Upper lobe of left lung (tissue), 6 donors: ENCODE measurements around the gene DPYD. TPM values are rescaled to one million over a fixed set of nuclear protein-coding genes. Genes with fewer than 3 reads are reported as not detected.

Experiments used
- ATAC-seq, 2 donors: fragments of 200-7000 bp; cut with Tn5 transposase; one replicate each; pipeline ENCODE4 v1.9.1; 2022; ENCODE audit warnings: mild to moderate bottlenecking in 2 of 2, moderate library complexity in 2 of 2; ENCODE audit not compliant: low FRiP score in 2 of 2
- DNase-seq, 2 donors: peaks; one replicate each; pipeline ENCODE4 v3.0.0-alpha.2; 2019 to 2020
- H3K27ac ChIP-seq, 4 donors: fragments of 200-600 bp; sonication (generic); one replicate each; pipeline ENCODE4 v1.5.1; 2016 to 2019
- H3K27me3 ChIP-seq, 4 donors: fragments of 200-600 bp; sonication (generic); one replicate each; pipeline ENCODE4 v1.5.1; 2017 to 2019
- H3K36me3 ChIP-seq, 4 donors: fragments of 200-600 bp; sonication (generic); one replicate each; pipeline ENCODE4 v1.5.1; 2016 to 2019
- H3K4me1 ChIP-seq, 4 donors: fragments of 200-600 bp; sonication (generic); one replicate each; pipeline ENCODE4 v1.5.1; 2018 to 2019
- H3K4me3 ChIP-seq, 4 donors: fragments of 200-600 bp; sonication (generic); one replicate each; pipeline ENCODE4 v1.5.1; 2017 to 2019; ENCODE audit warnings: mild to moderate bottlenecking in 2 of 4, moderate library complexity in 1 of 4
- H3K9me3 ChIP-seq, 4 donors: fragments of 200-600 bp; sonication (generic); one replicate each; pipeline ENCODE4 v1.5.1; 2018 to 2019
- EP300 ChIP-seq, 4 donors: sonication (generic); formaldehyde crosslinking; IDR thresholded peaks; one replicate each; pipeline ENCODE4 v1.5.1; 2017; ENCODE audit warnings: antibody characterized with exemption in 4 of 4, control low read depth in 2 of 4
- POLR2A ChIP-seq, 4 donors: fragments of 450-650 bp; IDR thresholded peaks; one replicate each; pipeline ENCODE4 v1.5.1; 2016 to 2017; ENCODE audit warnings: antibody characterized with exemption in 4 of 4, mild to moderate bottlenecking in 2 of 4
- POLR2AphosphoS5 ChIP-seq, 2 donors: sonication (generic); formaldehyde crosslinking; IDR thresholded peaks; one replicate each; pipeline ENCODE4 v1.5.1; 2017; ENCODE audit warnings: antibody characterized with exemption in 2 of 2
- WGBS, 2 donors: methylation state at CpG; one replicate each; pipeline ENCODE4 v1.1.5; 2017 to 2018; 5-methylcytosine and 5-hydroxymethylcytosine counted together
- total RNA-seq, 6 donors: library from RNA; depleted of rRNA in 4 of 6; stranded (reverse); fragments of >200 nt in 4 of 6; gene quantifications; one replicate each; pipeline versions ENCODE4 v1.1.0 to v1.2.1, GENCODE V29; 2016 to 2021
- TF ChIP-seq, protein P1 (sequence below), 6 experiments: fragments of 450-650 bp in 4 of 6; fragments of 200-600 bp in 2 of 6; sonication (generic) in 2 of 6; IDR thresholded peaks; one replicate each; pipeline ENCODE4 v1.5.1; 2016 to 2019; ENCODE audit warnings: antibody characterized with exemption in 6 of 6
- donor health status: DM: no; HTN: no; CAD: no; lungs with moderate emphysema.
- donor health status: DM: no; HTN: yes; CAD: no; lungs with severe emphysema.

DPYD gene
- total RNA-seq, 6 donors from 2014 or later = 60.9 to 106 (median 79.7) TPM

GRCh38 chr1:97097404-97097925, 823.4 kb downstream of the DPYD start:
- Histone ChIP-seq H3K36me3 (peaks cover 0 to 22% (median 8%) of the 10 kb centered on the region in 4 donors), H3K4me1 (peaks cover 0 to 4% (median 0%) of the 10 kb centered on the region in 4 donors), H3K27me3 (no peaks in the 10 kb centered on the region), H3K27ac (no peak overlapping the region), H3K9me3 (no peaks in the 10 kb centered on the region), H3K4me3 (no peak overlapping the region)
- WGBS, 2 donors = 94 to 100% methylated on average over 1 of the region's 1 CpG
- no peak for TF ChIP-seq POLR2AphosphoS5 (IDR thresholded peaks at IDR 0.05)
- TF ChIP-seq POLR2A (IDR thresholded peaks at IDR 0.05) = no peak
- TF ChIP-seq, protein P1, sequence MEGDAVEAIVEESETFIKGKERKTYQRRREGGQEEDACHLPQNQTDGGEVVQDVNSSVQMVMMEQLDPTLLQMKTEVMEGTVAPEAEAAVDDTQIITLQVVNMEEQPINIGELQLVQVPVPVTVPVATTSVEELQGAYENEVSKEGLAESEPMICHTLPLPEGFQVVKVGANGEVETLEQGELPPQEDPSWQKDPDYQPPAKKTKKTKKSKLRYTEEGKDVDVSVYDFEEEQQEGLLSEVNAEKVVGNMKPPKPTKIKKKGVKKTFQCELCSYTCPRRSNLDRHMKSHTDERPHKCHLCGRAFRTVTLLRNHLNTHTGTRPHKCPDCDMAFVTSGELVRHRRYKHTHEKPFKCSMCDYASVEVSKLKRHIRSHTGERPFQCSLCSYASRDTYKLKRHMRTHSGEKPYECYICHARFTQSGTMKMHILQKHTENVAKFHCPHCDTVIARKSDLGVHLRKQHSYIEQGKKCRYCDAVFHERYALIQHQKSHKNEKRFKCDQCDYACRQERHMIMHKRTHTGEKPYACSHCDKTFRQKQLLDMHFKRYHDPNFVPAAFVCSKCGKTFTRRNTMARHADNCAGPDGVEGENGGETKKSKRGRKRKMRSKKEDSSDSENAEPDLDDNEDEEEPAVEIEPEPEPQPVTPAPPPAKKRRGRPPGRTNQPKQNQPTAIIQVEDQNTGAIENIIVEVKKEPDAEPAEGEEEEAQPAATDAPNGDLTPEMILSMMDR (IDR thresholded peaks at IDR 0.05) = no peak
- no peak for TF ChIP-seq EP300 (IDR thresholded peaks at IDR 0.05)
- no peak for DNase-seq
- no peak for ATAC-seq

DNA sequence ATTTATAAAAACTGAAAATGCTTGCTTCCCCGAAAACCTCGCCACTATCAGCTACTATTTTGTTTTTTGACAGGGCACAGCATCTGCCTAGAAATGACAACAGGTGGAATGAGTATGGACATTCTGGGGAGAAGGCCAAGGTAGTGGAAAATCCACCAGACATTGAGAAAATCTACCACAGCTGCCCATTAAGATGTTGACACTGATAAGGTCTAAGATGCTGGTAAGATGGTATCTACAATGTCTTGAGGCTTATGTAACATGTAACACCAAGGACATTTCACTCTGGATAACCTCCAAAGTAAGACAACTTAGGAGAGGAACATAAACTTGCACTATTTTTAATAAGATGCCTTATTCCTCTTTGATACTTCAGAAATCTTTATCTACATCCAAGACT, 825.1 kb downstream of the DPYD start:
- WGBS, 2 donors = 98 to 100% methylated on average over 2 of the region's 2 CpGs
- Histone ChIP-seq H3K27ac (no peak overlapping the region), H3K4me3 (no peak overlapping the region), H3K36me3 (peaks cover 0 to 22% (median 8%) of the 10 kb centered on the region in 4 donors), H3K4me1 (peaks cover 0 to 8% (median 0%) of the 10 kb centered on the region in 4 donors), H3K9me3 (no peaks in the 10 kb centered on the region), H3K27me3 (no peaks in the 10 kb centered on the region)
- TF ChIP-seq, protein P1 (IDR thresholded peaks at IDR 0.05) = no peak
- TF ChIP-seq EP300 (IDR thresholded peaks at IDR 0.05) (no peak), POLR2A (IDR thresholded peaks at IDR 0.05) (no peak), POLR2AphosphoS5 (IDR thresholded peaks at IDR 0.05) (no peak)
- DNase-seq (no peak), ATAC-seq (no peak)

DNA sequence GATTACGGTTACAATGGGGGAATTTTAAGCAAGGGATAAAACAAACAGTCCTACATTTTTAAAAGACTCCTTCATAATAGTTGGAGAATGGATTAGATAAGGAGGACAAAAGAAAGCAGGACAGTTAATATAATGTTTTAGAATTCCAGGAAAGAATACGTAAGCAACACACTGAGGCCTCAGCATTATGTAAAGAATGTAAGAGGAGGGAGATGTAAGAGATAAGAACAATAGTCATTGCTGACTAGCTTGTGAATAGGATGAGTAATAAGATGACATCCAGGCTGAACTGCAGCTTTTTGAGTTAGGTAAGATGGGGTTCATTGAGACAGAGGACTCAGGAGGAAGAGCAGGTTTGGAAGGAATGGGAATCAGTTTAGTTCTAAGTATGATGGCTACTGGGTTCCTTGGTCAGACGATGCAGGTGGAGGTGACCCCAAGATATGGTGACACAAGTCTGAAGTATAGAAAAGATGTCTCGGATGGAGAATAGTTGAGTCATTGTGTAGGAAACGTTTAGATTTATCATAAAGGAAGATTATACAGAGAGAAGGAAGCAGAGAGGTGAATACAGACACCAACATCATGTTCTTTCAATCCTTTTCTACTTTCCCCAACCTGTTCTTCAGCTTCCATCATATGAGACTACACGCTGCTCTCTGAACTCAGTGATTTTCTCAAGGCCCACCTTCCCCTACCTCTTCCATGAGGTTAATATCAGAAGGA, 826.4 kb downstream of the DPYD start:
- Histone ChIP-seq H3K4me3 (no peak overlapping the region), H3K27me3 (no peaks in the 10 kb centered on the region), H3K4me1 (peaks cover 0 to 8% (median 0%) of the 10 kb centered on the region in 4 donors), H3K9me3 (no peaks in the 10 kb centered on the region), H3K36me3 (peaks cover 0 to 22% (median 8%) of the 10 kb centered on the region in 4 donors), H3K27ac (no peak overlapping the region)
- ATAC-seq = no peak
- DNase-seq = no peak
- TF ChIP-seq EP300 (IDR thresholded peaks at IDR 0.05) = no peak
- TF ChIP-seq POLR2AphosphoS5 (IDR thresholded peaks at IDR 0.05) = no peak
- TF ChIP-seq, protein P1 (IDR thresholded peaks at IDR 0.05) = no peak
- no peak for TF ChIP-seq POLR2A (IDR thresholded peaks at IDR 0.05)
- 82 to 84% methylated on average over 6 of the region's 6 CpGs for WGBS, 2 donors

- ATAC-seq (no peak), DNase-seq (no peak)
- 37 to 66% methylated on average over 3 of the region's 3 CpGs for WGBS, 2 donors
- no peak overlapping the region for H3K27ac ChIP-seq
- H3K27me3 ChIP-seq = no peaks in the 10 kb centered on the region
- TF ChIP-seq, protein P1 (IDR thresholded peaks at IDR 0.05) = no peak
- TF ChIP-seq POLR2A (IDR thresholded peaks at IDR 0.05) = no peak
- no peak for TF ChIP-seq POLR2AphosphoS5 (IDR thresholded peaks at IDR 0.05)
- no peak for TF ChIP-seq EP300 (IDR thresholded peaks at IDR 0.05)
- no peaks in the 10 kb centered on the region for H3K9me3 ChIP-seq
- peaks cover 0 to 8% (median 0%) of the 10 kb centered on the region in 4 donors for H3K4me1 ChIP-seq
- H3K4me3 ChIP-seq = no peak overlapping the region
- H3K36me3 ChIP-seq = peaks cover 0 to 20% (median 8%) of the 10 kb centered on the region in 4 donors
These were observed 827.1 kb downstream of the DPYD start for GRCh38 chr1:97093741-97094140.
